GM12875 (cell line): ENCODE results near the gene WASF1.

Experiments used
- H3K4me3 ChIP-seq: one replicate; pipeline ENCODE4 v1.5.1; 2011; ENCODE audit warnings: low read depth, low read length, control low read depth
- TF ChIP-seq, protein P1 (sequence below): IDR thresholded peaks from 2 replicates; pipeline ENCODE4 v1.5.1; 2011; ENCODE audit warnings: low read depth, mild to moderate bottlenecking, control low read depth, inconsistent platforms, low read length, moderate library complexity, borderline replicate concordance; ENCODE audit not compliant: insufficient read depth

WASF1 gene

DNA sequence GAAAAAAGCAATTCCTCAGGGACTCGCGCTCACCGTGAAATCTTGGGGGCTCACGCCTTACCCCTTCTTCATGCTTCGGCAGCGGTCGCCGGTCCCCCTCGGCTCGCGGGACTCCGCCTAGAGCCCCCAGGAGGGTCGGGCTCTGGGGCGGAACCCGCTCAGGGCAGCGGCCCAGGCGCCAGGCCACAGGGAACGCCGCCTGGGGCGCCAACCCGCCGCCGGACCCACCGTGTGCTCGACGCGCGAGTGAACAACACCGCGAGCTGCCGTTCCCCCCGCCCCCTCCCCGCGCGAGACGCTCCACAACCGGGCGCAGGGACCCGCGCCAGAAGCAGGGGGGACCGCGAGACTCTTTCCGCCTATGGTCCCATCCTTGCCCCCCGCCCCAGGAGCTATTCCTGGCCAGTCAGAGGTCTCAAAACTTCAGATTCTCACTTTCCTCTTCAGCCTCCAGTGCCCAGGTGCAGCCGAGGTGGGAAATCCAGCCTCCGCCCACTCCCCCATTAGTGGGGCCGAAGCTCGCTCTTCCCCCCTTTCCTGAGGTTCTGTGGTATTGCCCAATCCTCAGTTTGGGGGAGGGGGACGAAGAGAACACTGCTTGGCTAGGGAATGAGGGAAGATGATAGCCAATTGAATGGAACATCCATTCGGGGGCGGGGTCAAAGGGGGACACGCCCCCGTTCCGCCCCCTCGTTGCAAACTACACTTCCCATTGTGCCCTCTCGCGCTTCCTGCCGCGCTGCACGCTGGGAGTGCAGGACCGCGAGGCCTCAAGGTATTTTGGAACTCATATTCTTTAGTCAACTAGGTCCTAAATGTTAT, at the start of gene WASF1:
Gene WASF1, minus strand, starts transcription at position 265 of the 822 bp plus-strand sequence. CDS start 52,069 bp downstream, outside the sequence.
- TF ChIP-seq, protein P1, sequence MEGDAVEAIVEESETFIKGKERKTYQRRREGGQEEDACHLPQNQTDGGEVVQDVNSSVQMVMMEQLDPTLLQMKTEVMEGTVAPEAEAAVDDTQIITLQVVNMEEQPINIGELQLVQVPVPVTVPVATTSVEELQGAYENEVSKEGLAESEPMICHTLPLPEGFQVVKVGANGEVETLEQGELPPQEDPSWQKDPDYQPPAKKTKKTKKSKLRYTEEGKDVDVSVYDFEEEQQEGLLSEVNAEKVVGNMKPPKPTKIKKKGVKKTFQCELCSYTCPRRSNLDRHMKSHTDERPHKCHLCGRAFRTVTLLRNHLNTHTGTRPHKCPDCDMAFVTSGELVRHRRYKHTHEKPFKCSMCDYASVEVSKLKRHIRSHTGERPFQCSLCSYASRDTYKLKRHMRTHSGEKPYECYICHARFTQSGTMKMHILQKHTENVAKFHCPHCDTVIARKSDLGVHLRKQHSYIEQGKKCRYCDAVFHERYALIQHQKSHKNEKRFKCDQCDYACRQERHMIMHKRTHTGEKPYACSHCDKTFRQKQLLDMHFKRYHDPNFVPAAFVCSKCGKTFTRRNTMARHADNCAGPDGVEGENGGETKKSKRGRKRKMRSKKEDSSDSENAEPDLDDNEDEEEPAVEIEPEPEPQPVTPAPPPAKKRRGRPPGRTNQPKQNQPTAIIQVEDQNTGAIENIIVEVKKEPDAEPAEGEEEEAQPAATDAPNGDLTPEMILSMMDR, result 0 out of 2 replicates have a peak, but pooled peaks have one; percentile 19
- peak within 1 kb of the TSS; percentile 84 for H3K4me3 ChIP-seq

DNA sequence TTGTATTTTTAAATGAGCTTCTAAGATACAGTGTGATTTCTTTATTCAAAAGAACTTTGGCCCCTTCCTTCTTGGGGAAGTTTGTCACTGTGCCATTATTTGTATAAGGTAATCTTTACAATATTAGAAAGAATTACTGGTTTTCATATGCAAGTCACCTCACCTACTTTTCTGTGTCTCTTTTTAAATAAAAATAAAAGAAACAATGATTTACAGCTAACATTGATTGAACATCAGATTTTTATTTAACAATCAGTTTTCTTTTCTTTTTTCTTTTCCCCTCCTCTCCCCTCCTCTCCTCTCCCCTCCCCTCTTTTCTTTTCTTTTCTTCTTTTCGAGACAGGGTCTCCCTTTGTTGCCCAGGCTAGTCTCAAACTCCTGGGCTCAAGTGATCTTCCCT, 46.8 kb upstream of the WASF1 start:
- no peak overlapping the region for H3K4me3 ChIP-seq
- TF ChIP-seq, protein P1, result no peak

DNA sequence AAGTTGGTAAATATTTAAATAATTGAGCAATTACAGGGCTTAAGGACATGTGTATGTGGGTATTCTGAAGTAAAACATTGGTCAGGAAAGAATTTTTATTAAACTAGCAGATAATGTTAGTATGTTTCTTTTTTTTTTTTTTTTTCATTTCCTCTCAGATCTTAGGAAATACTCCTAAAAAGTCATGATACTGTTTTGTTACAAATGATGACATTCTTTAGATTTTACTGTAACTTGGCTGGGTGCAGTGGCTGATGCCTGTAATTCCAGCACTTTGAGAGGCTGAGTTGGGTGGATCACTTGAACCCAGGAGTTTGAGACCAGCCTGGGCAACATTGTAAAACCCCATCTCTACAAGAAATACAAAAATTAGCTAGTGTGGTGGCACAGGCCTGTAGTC, 42.3 kb upstream of the WASF1 start:
- H3K4me3 ChIP-seq, result no peak overlapping the region
- TF ChIP-seq, protein P1, result no peak

DNA sequence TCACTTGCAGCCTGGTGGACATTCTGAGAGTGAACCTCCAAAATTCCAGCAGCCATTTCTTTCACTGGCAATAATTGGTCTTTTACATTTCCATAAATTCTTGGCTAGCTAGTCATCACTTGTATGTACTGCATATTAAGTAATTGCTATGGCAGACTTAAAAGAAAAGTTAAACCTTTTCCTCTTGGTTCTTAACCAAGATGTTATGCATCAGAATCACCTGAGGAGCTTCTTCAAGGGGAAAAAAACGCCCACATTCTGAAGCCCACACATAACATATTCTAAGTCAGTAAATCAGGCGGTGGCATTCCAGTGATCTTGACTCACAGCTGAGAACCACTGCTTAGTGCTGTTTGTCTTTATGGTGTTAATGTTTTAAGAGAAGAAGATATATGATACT, 37.8 kb upstream of the WASF1 start:
- TF ChIP-seq, protein P1, result no peak
- H3K4me3 ChIP-seq, result no peak overlapping the region

DNA sequence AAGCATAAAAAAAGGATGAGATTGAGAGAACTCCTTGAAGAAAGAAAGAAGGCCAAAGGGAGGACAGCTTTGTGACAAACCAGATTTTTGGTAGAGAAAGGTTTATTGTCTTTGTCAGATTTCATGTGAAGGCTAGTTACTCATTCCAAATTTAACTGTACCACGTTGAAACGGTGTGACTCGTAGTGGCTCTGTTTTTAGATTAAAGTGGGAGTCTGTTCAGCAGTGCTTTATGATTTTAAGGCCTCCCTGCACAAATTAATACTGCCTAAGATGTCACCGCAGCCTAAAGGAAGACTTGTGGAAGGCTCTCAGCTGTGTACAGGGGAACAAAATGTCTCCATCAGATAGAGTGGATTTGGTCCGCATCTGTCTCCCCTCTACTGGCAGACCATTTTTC, 36.7 kb upstream of the WASF1 start:
- H3K4me3 ChIP-seq, result no peak overlapping the region
- TF ChIP-seq, protein P1, result no peak

DNA sequence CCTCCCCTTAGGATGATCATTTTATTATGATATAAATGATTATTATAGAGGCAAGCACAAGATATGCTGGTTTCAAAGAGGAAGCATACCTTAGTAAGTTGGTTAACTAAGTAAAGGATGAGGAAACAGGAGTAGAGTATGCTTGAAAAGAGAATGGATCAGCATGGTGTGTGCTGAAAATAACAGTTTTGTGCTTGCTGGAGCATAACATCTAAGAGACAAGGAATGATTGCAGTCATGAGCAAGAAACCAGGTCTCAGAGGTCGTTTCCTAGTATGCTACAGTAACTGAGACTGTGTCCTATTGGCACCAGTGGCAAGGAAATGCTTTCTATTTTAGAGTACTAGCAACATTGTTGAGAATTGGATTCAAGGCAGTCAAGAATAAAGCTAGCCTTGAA, 34.9 kb upstream of the WASF1 start:
- H3K4me3 ChIP-seq, result no peak overlapping the region
- TF ChIP-seq, protein P1, result no peak

DNA sequence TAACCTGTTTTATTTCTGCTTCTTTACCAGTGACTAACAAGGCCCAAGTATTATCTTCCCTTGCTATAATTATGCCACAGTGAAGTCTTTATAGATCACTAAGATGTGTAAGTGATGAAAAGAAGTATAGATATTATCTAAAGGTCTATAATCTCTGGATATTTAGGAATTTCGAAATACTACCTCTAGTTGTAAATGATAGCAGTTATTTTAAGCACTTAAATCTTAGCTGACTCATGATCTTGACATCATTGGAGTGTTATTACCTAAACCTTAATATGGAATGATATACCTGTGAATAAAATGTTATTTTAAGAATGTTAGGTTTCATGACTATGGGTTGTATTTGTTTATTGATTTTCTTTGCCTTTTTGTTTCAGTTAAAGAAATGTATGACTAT, 32.3 kb upstream of the WASF1 start:
- TF ChIP-seq, protein P1, result no peak
- no peak overlapping the region for H3K4me3 ChIP-seq
